ENCODE results near the gene LRRC51. TPM values are rescaled to one million over a fixed set of nuclear protein-coding genes. Genes with fewer than 3 reads are reported as not detected.
A peak's percentile ranks its signal among the peaks of the same experiment; 100 is the strongest.

LRRC51 gene
- total RNA-seq, 4 donors from 2014 or later = 3.8 to 10.2 (median 9.6) TPM; not detected in 1

DNA sequence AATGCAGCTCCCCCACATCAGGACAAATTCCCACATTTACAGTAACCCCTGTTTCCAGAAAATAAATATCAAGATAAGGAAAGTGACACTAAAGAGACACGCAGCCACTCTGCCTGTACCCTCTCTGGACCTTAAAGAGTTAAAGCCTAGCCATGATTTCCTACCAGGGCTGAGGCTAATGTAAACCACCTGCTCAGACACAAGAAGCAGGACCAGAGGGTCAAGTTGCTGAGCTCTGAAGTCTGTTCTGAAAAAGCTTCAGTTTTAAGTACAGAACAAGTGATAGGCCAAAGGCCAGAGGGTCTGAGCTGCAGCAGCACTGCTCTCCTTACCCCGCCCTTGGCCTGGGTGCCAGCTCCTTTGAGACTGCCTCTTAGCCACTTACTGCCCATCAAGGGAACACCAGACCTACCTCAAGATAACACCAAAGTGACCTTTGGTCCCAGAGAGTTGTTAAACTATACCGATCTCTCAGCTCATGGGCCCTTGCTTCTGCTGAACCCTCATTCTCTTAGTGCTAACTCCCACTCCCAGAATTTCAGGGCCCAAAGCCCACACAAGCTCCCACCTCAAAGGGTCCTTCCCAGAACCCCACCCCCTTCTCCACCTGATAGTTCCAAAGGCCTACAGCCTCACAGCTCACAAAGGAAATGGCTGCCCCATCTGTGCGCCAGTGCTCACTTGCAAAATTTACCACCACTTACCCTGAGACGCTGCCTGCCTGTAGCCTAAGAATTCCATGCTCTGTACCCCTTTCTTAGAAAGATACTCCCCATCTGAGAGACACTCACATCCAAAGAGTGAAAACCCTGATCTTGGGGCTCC lies 41.4 kb upstream of the LRRC51 start:
- no peaks in the 10 kb centered on the region for H3K27me3 ChIP-seq
- TF ChIP-seq POLR2A (IDR thresholded peaks at IDR 0.05) = no peak
- peak overlapping the region; percentile 95 to 96 for H3K27ac ChIP-seq
- peak overlapping the region; percentile 54 to 79 for H3K4me3 ChIP-seq
- peaks cover 4 to 23% of the 10 kb centered on the region in 2 donors for H3K4me1 ChIP-seq
- DNase-seq = peak; percentile 34
- no peaks in the 10 kb centered on the region for H3K36me3 ChIP-seq
- no peaks in the 10 kb centered on the region for H3K9me3 ChIP-seq
- intact Hi-C loops (cut with DNase I; ENCODE audit: low total_unique reads) = no loop called here

DNA sequence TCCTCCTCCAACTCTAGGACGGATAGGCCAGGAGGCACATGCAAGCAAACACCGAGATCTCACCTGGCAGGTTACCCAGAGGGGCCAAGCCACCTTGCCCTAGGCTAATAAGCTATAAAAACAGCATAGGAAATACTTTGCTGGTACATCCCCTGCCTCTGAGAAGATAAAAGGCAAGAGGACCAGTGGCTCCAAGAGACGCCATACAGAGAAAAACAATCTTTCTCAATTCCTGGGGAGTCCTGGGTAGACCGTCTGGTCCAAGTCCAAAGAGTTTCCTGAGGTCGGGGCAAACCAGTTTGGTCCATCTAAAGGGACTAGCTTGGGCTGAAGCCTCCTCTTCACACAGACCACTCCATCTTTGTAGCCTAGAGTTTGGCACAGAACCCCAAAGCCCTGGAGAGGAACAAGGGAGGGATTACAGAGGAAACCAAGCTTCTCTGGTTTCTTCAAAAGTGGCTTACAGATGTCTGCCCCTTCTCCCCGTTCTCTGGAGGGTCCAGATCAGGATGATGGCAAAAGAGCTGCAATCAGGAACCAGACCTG lies 40.7 kb upstream of the LRRC51 start:
- H3K9me3 ChIP-seq = no peaks in the 10 kb centered on the region
- DNase-seq = peak in 1 of 2 donors; percentile 22
- TF ChIP-seq POLR2A (IDR thresholded peaks at IDR 0.05) = no peak
- TF ChIP-seq CTCF (IDR thresholded peaks at IDR 0.05) = no peak
- peak overlapping the region; percentile 54 to 79 for H3K4me3 ChIP-seq
- peak overlapping the region; percentile 95 to 96 for H3K27ac ChIP-seq
- H3K36me3 ChIP-seq = no peaks in the 10 kb centered on the region
- H3K4me1 ChIP-seq = peaks cover 4 to 23% of the 10 kb centered on the region in 2 donors
- no peaks in the 10 kb centered on the region for H3K27me3 ChIP-seq
- intact Hi-C loops (cut with DNase I; ENCODE audit: low total_unique reads) = loop anchor here (5.0 kb wide), 1 partner anchor 37 kb away; no protein-coding TSS in a partner anchor

- H3K27ac ChIP-seq = peak overlapping the region; percentile 95 to 96
- no peak for TF ChIP-seq CTCF (IDR thresholded peaks at IDR 0.05)
- peak; percentile 55 to 76 for TF ChIP-seq POLR2A (IDR thresholded peaks at IDR 0.05)
- DNase-seq = peak; percentile 96 to 97
- no peaks in the 10 kb centered on the region for H3K27me3 ChIP-seq
- intact Hi-C loops (cut with DNase I; ENCODE audit: low total_unique reads) = loop anchor here (5.0 kb wide), 1 partner anchor 37 kb away; no protein-coding TSS in a partner anchor
- H3K4me1 ChIP-seq = peaks cover 4 to 23% of the 10 kb centered on the region in 2 donors
- H3K9me3 ChIP-seq = no peaks in the 10 kb centered on the region
- H3K4me3 ChIP-seq = peak overlapping the region; percentile 54 to 79
- no peaks in the 10 kb centered on the region for H3K36me3 ChIP-seq
These were observed 39.9 kb upstream of the LRRC51 start for GRCh38 chr11:72040491-72041363.

DNA sequence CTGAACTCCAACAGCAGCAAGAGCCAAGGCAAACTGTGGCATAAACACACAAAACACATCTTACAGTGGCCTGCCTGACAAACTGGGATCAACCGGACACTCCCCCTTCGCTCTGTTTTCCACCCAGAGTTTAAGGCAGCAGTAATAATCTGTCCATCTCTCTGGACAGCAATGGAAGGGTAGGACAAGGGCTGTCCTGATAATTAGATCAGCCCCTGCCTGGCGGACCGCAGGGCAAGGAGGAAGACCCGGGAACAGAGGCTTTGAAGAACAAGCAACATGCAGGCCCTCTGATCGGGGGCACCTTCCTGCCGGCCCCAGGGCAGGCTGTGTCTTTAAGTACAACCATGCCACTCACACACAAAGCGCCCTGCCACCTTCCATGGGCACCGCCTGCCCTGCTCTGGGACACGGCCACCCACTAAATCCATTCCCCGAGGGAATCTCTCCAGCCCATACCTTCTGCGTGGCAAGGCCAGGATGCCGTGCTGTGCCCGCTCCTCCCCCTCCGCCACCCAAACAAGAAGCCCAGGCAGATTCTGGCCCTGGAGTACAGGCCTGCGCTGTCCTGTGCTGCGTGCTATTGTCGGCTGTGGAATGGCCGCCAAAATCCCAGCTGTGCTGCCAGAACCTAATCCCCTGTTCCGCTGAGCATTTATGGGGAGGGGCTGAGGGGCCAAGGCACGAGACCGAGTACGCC lies 39.1 kb upstream of the LRRC51 start:
- peak overlapping the region; percentile 95 to 96 for H3K27ac ChIP-seq
- no peaks in the 10 kb centered on the region for H3K27me3 ChIP-seq
- no peaks in the 10 kb centered on the region for H3K36me3 ChIP-seq
- peaks cover under 1 to 20% of the 10 kb centered on the region in 2 donors for H3K4me1 ChIP-seq
- peak overlapping the region; percentile 54 to 79 for H3K4me3 ChIP-seq
- intact Hi-C loops (cut with DNase I; ENCODE audit: low total_unique reads) = loop anchor here (5.0 kb wide), 1 partner anchor 36 kb away; no protein-coding TSS in a partner anchor
- peak; percentile 70 to 71 for DNase-seq
- no peak for TF ChIP-seq CTCF (IDR thresholded peaks at IDR 0.05)
- peak in 1 of 2 donors; percentile 28 for TF ChIP-seq POLR2A (IDR thresholded peaks at IDR 0.05)
- no peaks in the 10 kb centered on the region for H3K9me3 ChIP-seq

Data from uterus (tissue), 4 donors.